Stimulated activated CD4-positive, alpha-beta T cell treated with anti-CD3 and anti-CD28 coated beads, Interleukin-4, amount 100 ng/mL, for 24 hours (primary cell): ENCODE results near the gene LOXL4.

Source experiments
- DNase-seq: peaks from one replicate; pipeline ENCODE4 v3.0.0-alpha.2; 2020

The LOXL4 gene

GRCh38 chr10:98262571-98262970, 5.4 kb downstream of the LOXL4 start:
- DNase-seq, result no peak

DNA sequence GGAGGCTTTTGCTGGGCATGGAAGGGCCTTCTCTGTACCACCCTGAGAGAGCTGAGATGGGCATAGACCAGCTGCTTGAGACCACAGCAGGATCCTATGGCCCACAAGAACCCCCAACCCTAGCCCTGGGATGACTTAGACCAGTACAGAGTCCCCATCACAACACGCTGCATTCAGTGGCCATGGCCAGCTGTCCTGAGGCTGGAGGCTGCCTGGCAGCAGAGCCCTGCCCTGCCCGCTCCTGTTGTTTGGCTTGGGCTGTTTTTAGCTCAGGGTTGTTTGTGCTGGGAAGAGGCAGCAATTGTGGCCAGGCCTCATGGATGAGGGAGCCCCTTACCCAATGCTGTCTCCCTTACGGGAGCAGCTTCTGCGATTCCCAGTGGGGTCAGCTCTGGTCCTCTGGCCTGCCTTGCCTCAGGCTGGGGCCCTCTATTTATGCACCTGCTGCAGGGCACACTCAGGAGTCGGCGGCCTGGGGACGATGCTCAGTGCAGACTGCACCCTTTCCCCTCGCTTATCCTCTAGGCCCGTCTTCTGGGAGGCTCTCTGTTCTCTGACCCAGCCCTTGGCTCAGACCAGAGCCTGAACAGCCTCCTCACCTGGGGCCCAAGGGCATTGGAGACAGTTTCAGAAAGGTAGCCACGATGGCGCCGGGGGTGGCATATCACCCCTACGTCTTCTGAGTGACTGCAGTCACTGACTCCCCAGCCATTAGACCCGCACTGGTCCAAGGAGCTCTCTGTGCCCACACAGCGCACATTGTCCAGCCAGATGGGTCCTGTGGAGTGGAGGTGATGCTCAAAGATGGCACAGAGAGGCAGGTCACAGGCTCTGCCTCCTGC, 6.3 kb downstream of the LOXL4 start:
- DNase-seq, result no peak

- DNase-seq, result no peak
Observed at GRCh38 chr10:98260752-98261151, 7.2 kb downstream of the LOXL4 start.

GRCh38 chr10:98260350-98260749, 7.6 kb downstream of the LOXL4 start:
- no peak for DNase-seq

- DNase-seq, result no peak
Observed at GRCh38 chr10:98259606-98260315, 8.2 kb downstream of the LOXL4 start.

- DNase-seq, result no peak
Observed at GRCh38 chr10:98258683-98259454, 9.1 kb downstream of the LOXL4 start.

DNA sequence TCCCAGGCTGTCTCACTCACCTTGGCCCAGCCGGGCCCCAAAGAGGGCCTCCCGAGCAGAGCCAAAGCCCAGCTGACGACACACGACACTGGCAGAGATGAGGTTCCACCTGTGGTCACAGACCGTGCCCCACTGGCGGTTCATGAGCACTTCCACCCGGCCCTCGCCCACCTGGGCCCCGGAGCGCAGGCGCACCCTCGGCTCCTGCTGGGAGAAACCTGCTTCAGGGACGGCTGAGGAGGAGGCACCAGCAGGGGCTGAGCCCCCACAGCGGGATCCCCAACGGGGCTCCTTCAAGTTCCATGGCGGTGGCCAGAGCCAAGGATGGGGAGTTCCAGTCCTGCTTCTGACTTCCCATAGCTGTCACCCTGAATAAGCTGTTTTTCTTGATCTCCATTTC, 10.0 kb downstream of the LOXL4 start:
- DNase-seq, result no peak

DNA sequence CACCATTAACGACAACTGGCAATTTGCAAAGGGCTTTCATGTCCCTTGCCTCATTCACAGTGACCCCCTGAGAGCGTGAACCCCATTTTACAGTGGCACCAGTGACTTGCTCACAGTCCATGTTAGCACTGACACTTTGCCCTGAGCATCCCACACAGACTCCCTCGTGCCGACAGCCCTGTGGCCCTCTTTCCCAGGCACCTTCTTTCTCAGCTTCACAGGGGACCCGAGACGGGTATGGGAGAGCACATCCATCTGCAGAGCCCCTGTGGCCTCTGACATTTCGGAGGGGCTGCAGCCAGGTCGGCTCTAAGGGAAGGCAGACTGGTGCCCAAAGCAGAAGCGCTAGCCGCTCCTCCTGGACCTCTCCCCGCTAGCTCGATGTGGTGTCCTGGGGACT, 10.8 kb downstream of the LOXL4 start:
- DNase-seq, result no peak

GRCh38 chr10:98256692-98257091, 11.3 kb downstream of the LOXL4 start:
- DNase-seq, result no peak

- no peak for DNase-seq
Observed at GRCh38 chr10:98255146-98255877, 12.7 kb downstream of the LOXL4 start.

- DNase-seq, result no peak
Observed at GRCh38 chr10:98254234-98254974, 13.6 kb downstream of the LOXL4 start.

GRCh38 chr10:98253499-98253898, 14.5 kb downstream of the LOXL4 start:
- no peak for DNase-seq

- DNase-seq, result no peak
Observed at GRCh38 chr10:98252464-98252863, 15.5 kb downstream of the LOXL4 start.

DNA sequence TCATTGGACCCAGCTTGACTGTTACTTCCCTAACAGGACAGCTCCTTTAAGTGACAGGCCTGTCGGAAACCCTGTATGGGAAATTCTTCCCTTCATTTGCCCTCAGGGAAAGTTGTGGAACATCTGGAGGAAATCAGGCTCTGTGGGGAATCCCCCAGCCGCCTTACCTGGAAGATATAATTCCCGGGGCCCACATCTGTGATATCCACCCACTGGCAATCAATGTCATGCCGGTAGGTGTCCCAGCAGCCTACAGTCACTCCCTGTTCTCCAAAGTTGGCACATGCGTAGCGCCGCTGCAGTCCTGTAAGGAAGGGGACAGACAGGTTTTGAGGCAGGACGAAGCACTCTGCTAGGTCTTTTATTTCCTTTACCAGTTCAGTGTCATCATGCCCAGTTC, 16.6 kb downstream of the LOXL4 start:
- no peak for DNase-seq

DNA sequence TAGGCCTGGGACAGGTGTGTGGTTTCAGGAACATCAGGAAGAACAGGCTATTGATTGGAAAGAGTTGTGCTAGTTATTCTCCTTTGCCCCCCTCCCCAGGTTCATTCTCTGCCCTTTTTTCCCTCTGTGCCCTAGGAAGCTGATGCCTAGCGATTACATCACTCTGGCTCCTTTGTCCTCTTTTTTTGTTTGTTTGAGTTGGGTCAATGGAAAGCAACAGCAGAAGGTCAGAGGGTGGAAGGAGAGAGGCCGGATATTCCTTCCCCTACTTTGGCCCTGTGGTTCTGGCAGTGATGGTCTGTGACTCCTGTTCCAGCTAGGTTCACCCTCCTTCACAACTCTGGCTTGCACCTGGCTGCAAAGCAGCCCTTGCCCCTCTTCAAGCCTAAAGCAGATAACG, 18.9 kb downstream of the LOXL4 start:
- no peak for DNase-seq

GRCh38 chr10:98248018-98248417, 20.0 kb downstream of the LOXL4 start:
- DNase-seq, result no peak

GRCh38 chr10:98246911-98247805, 20.8 kb downstream of the LOXL4 start:
- DNase-seq, result no peak

- DNase-seq, result no peak
Observed at GRCh38 chr10:98244586-98244985, 23.4 kb downstream of the LOXL4 start.

- DNase-seq, result no peak
Observed at GRCh38 chr10:98244141-98244540, 23.9 kb downstream of the LOXL4 start.

- DNase-seq, result no peak
Observed at GRCh38 chr10:98242823-98243222, 25.2 kb downstream of the LOXL4 start.

GRCh38 chr10:98240524-98240923, 27.5 kb downstream of the LOXL4 start:
- DNase-seq, result no peak
